ENCODE measurements around the gene COL4A1. TPM values are rescaled to one million over a fixed set of nuclear protein-coding genes. Genes with fewer than 3 reads are reported as not detected.
A peak's percentile ranks its signal among the peaks of the same experiment; 100 is the strongest.

The COL4A1 gene
- total RNA-seq, 1 donor from 2014 or later, result 105 TPM

DNA sequence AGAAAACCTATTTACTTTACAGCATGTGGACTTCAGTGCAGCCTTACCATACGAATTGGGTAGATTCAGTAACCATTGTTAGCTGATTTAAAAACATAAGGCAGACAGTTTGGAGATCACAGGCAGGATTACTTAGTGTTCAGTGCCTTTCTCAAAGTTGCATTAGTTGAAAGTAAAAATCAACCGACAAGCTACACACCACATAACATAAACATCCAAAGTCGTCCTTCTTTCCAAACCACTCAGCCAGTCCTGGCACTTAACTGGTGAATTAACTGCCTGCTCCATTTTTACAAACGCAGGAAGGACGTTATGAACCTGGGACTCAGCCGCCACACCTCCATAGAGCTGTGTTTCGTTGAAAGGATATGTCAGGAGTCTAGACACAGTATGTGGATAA lies 91.4 kb downstream of the COL4A1 start:
- no peak overlapping the region for H3K4me2 ChIP-seq
- H4K20me1 ChIP-seq (ENCODE audit: low read depth), result no peaks in the 10 kb centered on the region
- no peaks in the 10 kb centered on the region for H3K9me3 ChIP-seq (ENCODE audit: low read depth)
- H3K27ac ChIP-seq, result no peak overlapping the region
- Mint-ChIP-seq H3K4me3 (no peak overlapping the region), H3K4me1 (peaks cover 37% of the 10 kb centered on the region), H3K9me3 (no peaks in the 10 kb centered on the region), H3K27me3 (ENCODE audit: insufficient read depth, low read depth) (no peaks in the 10 kb centered on the region), H3K27ac (peak overlapping the region; percentile 66), H3K36me3 (peaks cover 6% of the 10 kb centered on the region)
- no peaks in the 10 kb centered on the region for H3K27me3 ChIP-seq
- no peak overlapping the region for H3K9ac ChIP-seq
- no peak for DNase-seq (ENCODE audit: low spot score)
- TF ChIP-seq EZH2phosphoT487 (IDR thresholded peaks at IDR 0.05), result no peak
- no peak for TF ChIP-seq EZH2 (IDR thresholded peaks at IDR 0.05)
- no peak for TF ChIP-seq CTCF (IDR thresholded peaks at IDR 0.05)
- H3K4me1 ChIP-seq, result peaks cover 8% of the 10 kb centered on the region
- no peaks in the 10 kb centered on the region for H3K36me3 ChIP-seq
- H2AFZ ChIP-seq (replicated peaks), result no peak overlapping the region
- H3K79me2 ChIP-seq (ENCODE audit: low read depth), result peaks cover 4% of the 10 kb centered on the region
- H3F3A ChIP-seq (ENCODE audit: low read depth), result no peaks in the 10 kb centered on the region
- H3K4me3 ChIP-seq, result no peak overlapping the region

DNA sequence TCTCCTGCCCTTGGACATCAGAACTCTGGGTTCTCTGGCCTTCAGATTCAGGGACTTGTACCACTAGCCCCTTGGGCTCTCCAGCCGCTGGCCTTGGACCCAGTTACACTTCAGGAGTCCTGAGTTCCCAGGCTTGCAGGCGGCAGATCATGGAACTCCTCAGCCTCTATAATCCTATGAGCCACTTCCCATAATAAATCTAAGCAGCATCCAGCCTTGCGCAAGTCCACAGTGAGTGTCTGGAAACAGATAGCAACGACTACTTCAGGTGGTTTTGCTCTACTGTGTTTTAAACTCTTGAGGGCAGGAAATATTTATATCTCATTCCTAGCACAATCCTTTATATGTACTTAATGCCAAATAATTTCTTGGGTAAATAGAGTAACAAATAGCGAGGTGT lies 92.3 kb downstream of the COL4A1 start:
- no peak overlapping the region for H3K4me3 Mint-ChIP-seq
- H3K27ac Mint-ChIP-seq, result no peak overlapping the region
- Histone ChIP-seq H3F3A (ENCODE audit: low read depth) (no peaks in the 10 kb centered on the region), H2AFZ (replicated peaks) (no peak overlapping the region), H3K9me3 (ENCODE audit: low read depth) (no peaks in the 10 kb centered on the region), H3K27ac (no peak overlapping the region), H3K4me1 (peaks cover 8% of the 10 kb centered on the region), H3K79me2 (ENCODE audit: low read depth) (peaks cover 4% of the 10 kb centered on the region), H3K4me3 (no peak overlapping the region), H3K9ac (no peak overlapping the region), H3K36me3 (no peaks in the 10 kb centered on the region), H4K20me1 (ENCODE audit: low read depth) (no peaks in the 10 kb centered on the region), H3K4me2 (no peak overlapping the region), H3K27me3 (no peaks in the 10 kb centered on the region)
- H3K4me1 Mint-ChIP-seq, result peaks cover 37% of the 10 kb centered on the region
- H3K36me3 Mint-ChIP-seq, result peaks cover 6% of the 10 kb centered on the region
- no peaks in the 10 kb centered on the region for H3K9me3 Mint-ChIP-seq
- DNase-seq (ENCODE audit: low spot score), result no peak
- no peaks in the 10 kb centered on the region for H3K27me3 Mint-ChIP-seq (ENCODE audit: insufficient read depth, low read depth)
- TF ChIP-seq EZH2phosphoT487 (IDR thresholded peaks at IDR 0.05) (no peak), CTCF (IDR thresholded peaks at IDR 0.05) (no peak), EZH2 (IDR thresholded peaks at IDR 0.05) (no peak)

DNA sequence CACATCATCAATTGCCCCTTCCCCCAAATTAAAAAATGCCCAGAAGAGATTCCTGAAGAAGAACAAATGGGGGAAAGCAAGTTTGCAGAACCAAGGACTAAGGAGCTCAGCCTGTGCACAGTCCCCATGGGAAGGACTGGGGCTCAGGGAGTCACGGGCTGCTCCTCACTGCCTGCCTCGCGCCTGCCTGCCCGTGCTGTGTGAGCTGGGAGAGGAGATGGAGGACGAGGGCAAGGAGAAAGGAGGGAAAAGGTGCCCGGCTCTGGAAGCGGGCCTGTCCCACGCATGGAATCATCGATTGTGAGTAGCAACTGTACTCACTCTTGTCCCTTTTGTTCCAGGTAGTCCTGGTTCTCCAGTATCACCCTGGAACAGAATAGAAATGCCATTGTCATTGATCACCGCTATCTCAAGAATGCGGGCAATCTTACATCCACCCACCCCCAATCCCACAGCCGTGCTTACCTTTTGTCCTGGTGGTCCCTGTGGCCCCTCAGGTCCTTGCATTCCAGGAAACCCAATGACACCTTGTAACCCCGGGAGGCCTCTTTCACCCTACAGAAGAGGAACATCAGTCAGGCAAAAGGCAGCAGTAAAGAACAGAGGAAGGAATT lies 93.4 kb downstream of the COL4A1 start:
- TF ChIP-seq EZH2phosphoT487 (IDR thresholded peaks at IDR 0.05) (no peak), EZH2 (IDR thresholded peaks at IDR 0.05) (no peak), CTCF (IDR thresholded peaks at IDR 0.05) (no peak)
- Mint-ChIP-seq H3K9me3 (no peaks in the 10 kb centered on the region), H3K4me1 (peaks cover 35% of the 10 kb centered on the region), H3K36me3 (peaks cover 6% of the 10 kb centered on the region), H3K27me3 (ENCODE audit: insufficient read depth, low read depth) (no peaks in the 10 kb centered on the region), H3K4me3 (no peak overlapping the region), H3K27ac (no peak overlapping the region)
- Histone ChIP-seq H3K4me3 (no peak overlapping the region), H3K27me3 (no peaks in the 10 kb centered on the region), H3K79me2 (ENCODE audit: low read depth) (peaks cover 4% of the 10 kb centered on the region), H3K4me2 (no peak overlapping the region), H3K9ac (no peak overlapping the region), H3F3A (ENCODE audit: low read depth) (no peaks in the 10 kb centered on the region), H3K4me1 (peaks cover 8% of the 10 kb centered on the region), H3K9me3 (ENCODE audit: low read depth) (no peaks in the 10 kb centered on the region), H3K27ac (no peak overlapping the region), H3K36me3 (no peaks in the 10 kb centered on the region), H2AFZ (replicated peaks) (no peak overlapping the region), H4K20me1 (ENCODE audit: low read depth) (no peaks in the 10 kb centered on the region)
- no peak for DNase-seq (ENCODE audit: low spot score)

Data from neural progenitor cell (in vitro differentiated cells).